GM18526 (cell line): ENCODE measurements around the gene ZNF746.

ENCODE experiments used
- POLR2A ChIP-seq: IDR thresholded peaks from 3 replicates; pipeline ENCODE4 v1.6.1; 2011; ENCODE audit not compliant: insufficient read length; ENCODE audit errors: extremely low read depth

ZNF746 gene

GRCh38 chr7:149495785-149496641 lies 1.6 kb downstream of the ZNF746 start:
- no peak for TF ChIP-seq POLR2A

- TF ChIP-seq POLR2A: no peak
Observed at GRCh38 chr7:149494738-149495368, 2.8 kb downstream of the ZNF746 start.

GRCh38 chr7:149493366-149493765 lies 4.2 kb downstream of the ZNF746 start:
- TF ChIP-seq POLR2A: no peak

GRCh38 chr7:149490083-149490760 lies 7.4 kb downstream of the ZNF746 start:
- no peak for TF ChIP-seq POLR2A

- TF ChIP-seq POLR2A: no peak
Observed at GRCh38 chr7:149489391-149490024, 8.1 kb downstream of the ZNF746 start.

GRCh38 chr7:149479568-149479967 lies 18.0 kb downstream of the ZNF746 start:
- no peak for TF ChIP-seq POLR2A

- TF ChIP-seq POLR2A: no peak
Observed at GRCh38 chr7:149478754-149479153, 18.9 kb downstream of the ZNF746 start.

GRCh38 chr7:149477494-149478443 lies 19.8 kb downstream of the ZNF746 start:
- no peak for TF ChIP-seq POLR2A

- no peak for TF ChIP-seq POLR2A
Observed at GRCh38 chr7:149476791-149477190, 20.8 kb downstream of the ZNF746 start.

- no peak for TF ChIP-seq POLR2A
Observed at GRCh38 chr7:149475121-149476045, 22.2 kb downstream of the ZNF746 start.

GRCh38 chr7:149474309-149475120 lies 23.1 kb downstream of the ZNF746 start:
- no peak for TF ChIP-seq POLR2A

GRCh38 chr7:149473251-149473650 lies 24.4 kb downstream of the ZNF746 start:
- no peak for TF ChIP-seq POLR2A
